DOHH2 (cell line): ENCODE results near the gene MGLL.

Experiments used
- CTCF ChIP-seq: fragments of 200-600 bp; sonication (generic); IDR thresholded peaks from one replicate; pipeline ENCODE4 v1.5.1; 2014; ENCODE audit warnings: antibody characterized with exemption, mild to moderate bottlenecking, low read depth, low read length; ENCODE audit not compliant: poor library complexity, severe bottlenecking
- EZH2phosphoT487 ChIP-seq: fragments of 200-600 bp; sonication (generic); IDR thresholded peaks from 2 replicates; pipeline ENCODE4 v1.6.1; 2017; ENCODE audit warnings: borderline replicate concordance, mild to moderate bottlenecking, antibody characterized with exemption, low read length, moderate library complexity, mixed read lengths

- TF ChIP-seq CTCF (no peak), EZH2phosphoT487 (no peak)
Measured at GRCh38 chr3:127834771-127835170, 12.5 kb upstream of the MGLL start.
